Coronary artery (tissue), 2 donors: ENCODE measurements around the gene ATP9B.
"Not testable (repeated sequence)": the region's sequence is repeated elsewhere in the genome, so short reads cannot be mapped to it uniquely, and the experiment has no call there.

Experiments
- DNase-seq: peaks from one replicate; pipeline ENCODE4 v3.0.0-alpha.2; 2017; ENCODE audit warnings: low spot score
- H3K27ac ChIP-seq, 2 donors: fragments of 200-600 bp; sonication (generic); one replicate each; pipeline ENCODE4 v1.5.1; 2016 to 2019
- H3K4me3 ChIP-seq: fragments of 200-600 bp; sonication (generic); 2 replicates; pipeline ENCODE4 v1.5.1; 2016; ENCODE audit warnings: mild to moderate bottlenecking, moderate library complexity
- CTCF ChIP-seq: fragments of 200-600 bp; sonication (generic); IDR thresholded peaks from one replicate; pipeline ENCODE4 v1.5.1; 2019; ENCODE audit warnings: antibody characterized with exemption

Gene ATP9B

GRCh38 chr18:79258447-79258846 is 189.3 kb downstream of the ATP9B start:
- H3K27ac ChIP-seq = no peak overlapping the region
- no peak for DNase-seq
- no peak for TF ChIP-seq CTCF
- no peak overlapping the region for H3K4me3 ChIP-seq

- no peak overlapping the region for H3K4me3 ChIP-seq
- H3K27ac ChIP-seq = no peak overlapping the region
- no peak for DNase-seq
- TF ChIP-seq CTCF = no peak
Measured at GRCh38 chr18:79259218-79259617, 190.0 kb downstream of the ATP9B start.

DNA sequence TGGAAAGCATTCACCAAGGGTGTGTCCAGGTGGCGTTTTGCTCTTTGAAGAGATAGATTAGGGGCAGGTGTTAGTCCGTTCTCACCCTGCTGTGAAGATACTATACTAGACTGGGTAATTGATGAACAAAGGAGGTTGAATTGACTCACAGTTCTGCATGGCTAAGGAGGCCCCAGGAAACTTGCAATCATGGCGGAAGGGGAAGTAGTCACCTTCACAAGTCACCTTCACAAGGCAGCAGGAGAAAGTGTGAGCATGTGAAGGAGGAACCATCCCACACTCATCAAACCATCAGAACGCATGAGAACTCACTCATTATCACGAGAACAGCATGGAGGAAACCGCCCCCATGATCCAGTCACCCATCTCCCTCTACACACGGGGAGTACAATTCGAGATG is 190.8 kb downstream of the ATP9B start:
- TF ChIP-seq CTCF = no peak
- no peak for DNase-seq
- Histone ChIP-seq H3K27ac (no peak overlapping the region), H3K4me3 (no peak overlapping the region)

DNA sequence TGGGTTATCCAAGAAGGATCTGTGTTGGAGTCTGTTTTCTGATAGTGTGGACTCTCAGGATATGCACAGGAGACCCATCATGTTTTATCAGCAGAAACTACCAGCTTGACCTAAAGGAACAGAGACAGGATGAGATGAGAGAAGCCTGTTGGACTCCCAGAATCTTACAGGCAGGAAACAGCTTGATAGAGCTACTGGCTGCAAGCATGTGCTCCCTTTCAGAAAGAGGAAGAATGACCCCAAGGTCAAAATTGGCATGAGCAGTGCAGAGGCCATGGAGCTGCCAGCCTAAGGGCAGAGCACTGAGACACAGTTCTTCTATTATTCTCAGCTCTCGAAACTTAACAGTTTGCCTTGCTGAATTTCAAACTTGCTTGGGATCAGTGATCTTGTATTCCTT is 191.3 kb downstream of the ATP9B start:
- no peak for TF ChIP-seq CTCF
- no peak overlapping the region for H3K4me3 ChIP-seq
- no peak for DNase-seq
- H3K27ac ChIP-seq = no peak overlapping the region

GRCh38 chr18:79265068-79265467 is 195.9 kb downstream of the ATP9B start:
- H3K4me3 ChIP-seq, DNase-seq, H3K27ac ChIP-seq: not testable (repeated sequence)

- not testable (repeated sequence) for DNase-seq, H3K27ac ChIP-seq, H3K4me3 ChIP-seq
Measured at GRCh38 chr18:79271812-79272211, 202.6 kb downstream of the ATP9B start.

GRCh38 chr18:79272916-79273315 is 203.7 kb downstream of the ATP9B start:
- TF ChIP-seq CTCF = no peak
- H3K4me3 ChIP-seq = no peak overlapping the region
- no peak for DNase-seq
- no peak overlapping the region for H3K27ac ChIP-seq

DNA sequence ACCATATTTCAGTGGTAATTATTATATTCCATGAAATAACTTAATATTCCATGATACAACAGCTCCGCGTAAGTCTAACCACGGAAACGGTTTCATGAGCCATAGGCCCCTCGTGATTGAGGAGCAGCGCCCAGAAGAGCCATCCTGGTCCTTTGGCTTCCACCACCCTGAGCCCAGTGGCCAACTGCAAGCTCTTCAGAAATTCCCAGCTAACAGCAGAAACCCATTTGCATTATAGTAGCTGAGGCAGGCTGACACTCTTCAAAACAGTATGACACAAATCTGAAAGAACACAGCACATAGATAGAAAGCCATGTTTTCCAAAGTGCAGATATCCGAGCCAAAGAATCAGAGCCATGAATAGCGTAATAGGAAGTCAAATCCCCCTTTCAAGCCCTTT is 205.6 kb downstream of the ATP9B start:
- TF ChIP-seq CTCF = no peak
- H3K4me3 ChIP-seq = no peak overlapping the region
- H3K27ac ChIP-seq = no peak overlapping the region
- no peak for DNase-seq
